ENCODE results near the gene OSGIN1.

OSGIN1 gene

GRCh38 chr16:83969771-83970429, 16.9 kb downstream of the OSGIN1 start:
- no peak for DNase-seq (ENCODE audit: low read depth)
- H3K4me3 ChIP-seq (ENCODE audit: low read depth, low read length): no peak overlapping the region
- TF ChIP-seq CTCF (IDR thresholded peaks at IDR 0.05; ENCODE audit: low read depth, low read length, missing control alignments): no peak

- no peak overlapping the region for H3K4me3 ChIP-seq (ENCODE audit: low read depth, low read length)
- no peak for DNase-seq (ENCODE audit: low read depth)
- no peak for TF ChIP-seq CTCF (IDR thresholded peaks at IDR 0.05; ENCODE audit: low read depth, low read length, missing control alignments)
These were observed 17.4 kb downstream of the OSGIN1 start for GRCh38 chr16:83970430-83970815.

GRCh38 chr16:83971165-83972130, 18.4 kb downstream of the OSGIN1 start:
- DNase-seq (ENCODE audit: low read depth): no peak
- no peak for TF ChIP-seq CTCF (IDR thresholded peaks at IDR 0.05; ENCODE audit: low read depth, low read length, missing control alignments)
- H3K4me3 ChIP-seq (ENCODE audit: low read depth, low read length): no peak overlapping the region

- H3K4me3 ChIP-seq (ENCODE audit: low read depth, low read length): no peak overlapping the region
- no peak for DNase-seq (ENCODE audit: low read depth)
- no peak for TF ChIP-seq CTCF (IDR thresholded peaks at IDR 0.05; ENCODE audit: low read depth, low read length, missing control alignments)
These were observed 19.4 kb downstream of the OSGIN1 start for GRCh38 chr16:83972256-83973008.

GRCh38 chr16:83973077-83973476, 20.0 kb downstream of the OSGIN1 start:
- TF ChIP-seq CTCF (IDR thresholded peaks at IDR 0.05; ENCODE audit: low read depth, low read length, missing control alignments): no peak
- H3K4me3 ChIP-seq (ENCODE audit: low read depth, low read length): no peak overlapping the region
- DNase-seq (ENCODE audit: low read depth): no peak

GRCh38 chr16:83973581-83974385, 20.7 kb downstream of the OSGIN1 start:
- H3K4me3 ChIP-seq (ENCODE audit: low read depth, low read length): no peak overlapping the region
- no peak for DNase-seq (ENCODE audit: low read depth)
- no peak for TF ChIP-seq CTCF (IDR thresholded peaks at IDR 0.05; ENCODE audit: low read depth, low read length, missing control alignments)

All from GM12864 (cell line).